IPS-15b (cell line): ENCODE measurements around the gene FOCAD.

Experiments
- H3K27me3 ChIP-seq: one replicate; pipeline ENCODE4 v1.6.1; 2013; ENCODE audit warnings: low read length; ENCODE audit not compliant: control insufficient read depth, insufficient read depth
- H3K36me3 ChIP-seq: one replicate; pipeline ENCODE4 v1.6.1; 2013; ENCODE audit warnings: low read length; ENCODE audit not compliant: control insufficient read depth, insufficient read depth
- H3K4me1 ChIP-seq: one replicate; pipeline ENCODE4 v1.6.1; 2013; ENCODE audit warnings: mild to moderate bottlenecking, low read length; ENCODE audit not compliant: control insufficient read depth, insufficient read depth
- H3K4me3 ChIP-seq: one replicate; pipeline ENCODE4 v1.5.1; 2013; ENCODE audit warnings: low read depth, low read length
- H3K9ac ChIP-seq: one replicate; pipeline ENCODE4 v1.6.1; 2013; ENCODE audit warnings: low read depth, mild to moderate bottlenecking, low read length
- H3K9me3 ChIP-seq: one replicate; pipeline ENCODE4 v1.6.1; 2013; ENCODE audit warnings: mild to moderate bottlenecking, low read length; ENCODE audit not compliant: control insufficient read depth, insufficient read depth

Gene FOCAD

GRCh38 chr9:20742833-20743232, 58.8 kb downstream of the FOCAD start:
- no peaks in the 10 kb centered on the region for H3K4me1 ChIP-seq
- H3K4me3 ChIP-seq: no peak overlapping the region
- H3K27me3 ChIP-seq: no peaks in the 10 kb centered on the region
- no peak overlapping the region for H3K9ac ChIP-seq
- H3K9me3 ChIP-seq: no peaks in the 10 kb centered on the region
- H3K36me3 ChIP-seq: no peaks in the 10 kb centered on the region

GRCh38 chr9:20744036-20744630, 60.1 kb downstream of the FOCAD start:
- Histone ChIP-seq H3K9ac (no peak overlapping the region), H3K9me3 (no peaks in the 10 kb centered on the region), H3K36me3 (no peaks in the 10 kb centered on the region), H3K4me1 (no peaks in the 10 kb centered on the region), H3K4me3 (no peak overlapping the region), H3K27me3 (no peaks in the 10 kb centered on the region)

GRCh38 chr9:20746967-20747366, 62.9 kb downstream of the FOCAD start:
- no peak overlapping the region for H3K9ac ChIP-seq
- H3K4me3 ChIP-seq: no peak overlapping the region
- H3K9me3 ChIP-seq: no peaks in the 10 kb centered on the region
- H3K27me3 ChIP-seq: no peaks in the 10 kb centered on the region
- no peaks in the 10 kb centered on the region for H3K36me3 ChIP-seq
- no peaks in the 10 kb centered on the region for H3K4me1 ChIP-seq

GRCh38 chr9:20749496-20750198, 65.6 kb downstream of the FOCAD start:
- Histone ChIP-seq H3K9ac (no peak overlapping the region), H3K36me3 (no peaks in the 10 kb centered on the region), H3K9me3 (no peaks in the 10 kb centered on the region), H3K4me3 (no peak overlapping the region), H3K4me1 (no peaks in the 10 kb centered on the region), H3K27me3 (no peaks in the 10 kb centered on the region)

GRCh38 chr9:20753761-20754160, 69.7 kb downstream of the FOCAD start:
- no peaks in the 10 kb centered on the region for H3K27me3 ChIP-seq
- H3K4me3 ChIP-seq: no peak overlapping the region
- no peaks in the 10 kb centered on the region for H3K36me3 ChIP-seq
- H3K4me1 ChIP-seq: no peaks in the 10 kb centered on the region
- no peaks in the 10 kb centered on the region for H3K9me3 ChIP-seq
- H3K9ac ChIP-seq: no peak overlapping the region

- Histone ChIP-seq H3K9me3 (no peaks in the 10 kb centered on the region), H3K27me3 (no peaks in the 10 kb centered on the region), H3K4me3 (no peak overlapping the region), H3K4me1 (no peaks in the 10 kb centered on the region), H3K36me3 (no peaks in the 10 kb centered on the region), H3K9ac (no peak overlapping the region)
These were observed 70.5 kb downstream of the FOCAD start for GRCh38 chr9:20754556-20754955.

GRCh38 chr9:20760246-20760891, 76.3 kb downstream of the FOCAD start:
- H3K9me3 ChIP-seq: no peaks in the 10 kb centered on the region
- H3K4me1 ChIP-seq: no peaks in the 10 kb centered on the region
- H3K4me3 ChIP-seq: no peak overlapping the region
- H3K36me3 ChIP-seq: no peaks in the 10 kb centered on the region
- H3K9ac ChIP-seq: no peak overlapping the region
- H3K27me3 ChIP-seq: no peaks in the 10 kb centered on the region

- Histone ChIP-seq H3K36me3 (no peaks in the 10 kb centered on the region), H3K4me3 (no peak overlapping the region), H3K4me1 (no peaks in the 10 kb centered on the region), H3K9ac (no peak overlapping the region), H3K27me3 (no peaks in the 10 kb centered on the region), H3K9me3 (no peaks in the 10 kb centered on the region)
These were observed 86.9 kb downstream of the FOCAD start for GRCh38 chr9:20770947-20771346.

GRCh38 chr9:20771729-20772128, 87.7 kb downstream of the FOCAD start:
- no peak overlapping the region for H3K9ac ChIP-seq
- H3K4me3 ChIP-seq: no peak overlapping the region
- H3K27me3 ChIP-seq: no peaks in the 10 kb centered on the region
- H3K9me3 ChIP-seq: no peaks in the 10 kb centered on the region
- no peaks in the 10 kb centered on the region for H3K36me3 ChIP-seq
- H3K4me1 ChIP-seq: no peaks in the 10 kb centered on the region

- Histone ChIP-seq H3K36me3 (no peaks in the 10 kb centered on the region), H3K27me3 (no peaks in the 10 kb centered on the region), H3K4me3 (no peak overlapping the region), H3K4me1 (no peaks in the 10 kb centered on the region), H3K9ac (no peak overlapping the region), H3K9me3 (no peaks in the 10 kb centered on the region)
These were observed 91.6 kb downstream of the FOCAD start for GRCh38 chr9:20775683-20776082.

GRCh38 chr9:20781092-20781491, 97.0 kb downstream of the FOCAD start:
- H3K9me3 ChIP-seq: no peaks in the 10 kb centered on the region
- H3K4me1 ChIP-seq: peaks cover 16% of the 10 kb centered on the region
- no peaks in the 10 kb centered on the region for H3K27me3 ChIP-seq
- no peak overlapping the region for H3K9ac ChIP-seq
- no peak overlapping the region for H3K4me3 ChIP-seq
- no peaks in the 10 kb centered on the region for H3K36me3 ChIP-seq

- Histone ChIP-seq H3K36me3 (no peaks in the 10 kb centered on the region), H3K4me3 (no peak overlapping the region), H3K27me3 (no peaks in the 10 kb centered on the region), H3K9me3 (no peaks in the 10 kb centered on the region), H3K4me1 (peaks cover 16% of the 10 kb centered on the region), H3K9ac (no peak overlapping the region)
These were observed 98.2 kb downstream of the FOCAD start for GRCh38 chr9:20782289-20782688.
